GM19468 (cell line): ENCODE data around the gene UGT3A1.

ENCODE experiments used
- ATAC-seq: cut with Tn5 transposase; IDR thresholded peaks from one replicate; pipeline ENCODE4 v1.9.1; 2021; ENCODE audit warnings: mild to moderate bottlenecking, moderate library complexity, moderate number of reproducible peaks; ENCODE audit not compliant: unreplicated experiment; ENCODE audit errors: extremely low read depth

The UGT3A1 gene

DNA sequence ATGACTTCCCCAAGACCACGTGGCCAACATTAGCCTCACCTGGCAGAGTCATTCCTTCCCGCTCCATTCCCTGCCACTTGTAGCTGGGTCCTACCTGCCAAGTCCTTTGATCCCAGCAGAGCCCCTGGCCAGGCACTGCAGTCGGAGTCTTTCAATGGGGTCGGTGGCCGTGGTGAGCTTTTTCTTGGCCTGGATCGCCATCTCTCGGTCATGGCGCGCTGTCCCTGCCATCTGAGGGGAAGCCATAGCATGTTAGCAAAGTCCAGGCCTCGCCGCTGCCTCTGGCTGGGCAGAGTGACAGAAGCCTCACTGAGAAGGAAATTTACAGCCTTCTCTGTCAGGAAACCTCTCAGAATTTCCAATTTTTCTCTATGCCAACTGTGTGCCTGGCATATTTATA, 70.3 kb downstream of the UGT3A1 start:
- no peak for ATAC-seq

DNA sequence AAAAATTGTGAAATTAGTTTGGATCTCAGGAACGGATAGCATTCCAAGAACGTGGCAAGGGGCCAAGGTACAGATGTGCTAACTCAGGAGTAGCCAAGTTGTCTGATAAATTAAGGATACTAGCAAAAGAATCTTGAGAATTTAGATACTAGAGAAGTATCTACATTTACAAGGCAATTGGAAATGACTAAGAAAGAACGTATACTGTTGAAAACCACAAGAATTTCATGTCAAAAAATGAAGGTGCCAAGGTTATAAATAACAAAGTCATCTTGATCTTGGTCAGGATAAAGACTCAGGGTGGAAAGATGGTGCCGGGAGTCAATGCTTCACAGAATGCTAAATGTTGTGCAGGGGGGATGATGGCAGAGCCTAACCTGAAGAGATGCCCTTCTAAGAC, 72.0 kb downstream of the UGT3A1 start:
- ATAC-seq, result no peak

DNA sequence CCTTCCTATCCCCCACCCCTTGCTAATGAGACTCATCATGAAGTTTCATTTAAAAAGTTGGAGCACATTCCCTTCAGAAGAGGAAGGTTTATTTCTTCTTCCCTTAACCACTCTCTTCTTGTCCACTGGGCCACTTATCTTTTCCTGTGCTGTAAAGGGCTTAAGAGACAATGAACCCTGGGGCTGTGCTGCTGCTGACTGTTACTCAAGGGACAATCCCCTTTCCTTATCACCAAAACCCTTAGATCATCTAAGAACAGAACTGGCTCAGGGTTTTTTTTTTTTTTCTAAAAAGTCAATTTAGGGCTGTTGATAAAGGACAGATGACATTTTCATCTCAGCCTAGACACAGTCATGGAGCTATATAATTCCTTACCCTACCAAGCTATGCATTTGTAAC, 82.4 kb downstream of the UGT3A1 start:
- ATAC-seq, result no peak

DNA sequence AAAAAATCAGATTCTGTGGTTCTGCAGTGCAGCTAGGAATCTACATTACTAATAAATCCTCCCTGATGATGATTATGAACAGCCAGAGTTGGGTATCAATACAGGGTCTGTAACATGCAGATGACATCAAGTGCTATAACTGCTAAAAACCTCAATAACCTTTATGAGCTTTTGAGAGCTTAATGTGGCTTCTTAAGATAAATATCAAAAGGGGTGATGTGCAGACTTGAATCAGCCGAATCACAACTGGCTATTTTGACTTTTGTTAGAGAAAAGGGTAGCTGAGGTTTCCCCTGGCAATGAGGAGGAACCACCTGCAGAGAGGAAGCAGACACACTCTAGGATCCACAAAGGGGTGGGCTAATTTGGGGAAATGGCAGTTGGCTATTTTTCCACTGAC, 83.0 kb downstream of the UGT3A1 start:
- no peak for ATAC-seq

DNA sequence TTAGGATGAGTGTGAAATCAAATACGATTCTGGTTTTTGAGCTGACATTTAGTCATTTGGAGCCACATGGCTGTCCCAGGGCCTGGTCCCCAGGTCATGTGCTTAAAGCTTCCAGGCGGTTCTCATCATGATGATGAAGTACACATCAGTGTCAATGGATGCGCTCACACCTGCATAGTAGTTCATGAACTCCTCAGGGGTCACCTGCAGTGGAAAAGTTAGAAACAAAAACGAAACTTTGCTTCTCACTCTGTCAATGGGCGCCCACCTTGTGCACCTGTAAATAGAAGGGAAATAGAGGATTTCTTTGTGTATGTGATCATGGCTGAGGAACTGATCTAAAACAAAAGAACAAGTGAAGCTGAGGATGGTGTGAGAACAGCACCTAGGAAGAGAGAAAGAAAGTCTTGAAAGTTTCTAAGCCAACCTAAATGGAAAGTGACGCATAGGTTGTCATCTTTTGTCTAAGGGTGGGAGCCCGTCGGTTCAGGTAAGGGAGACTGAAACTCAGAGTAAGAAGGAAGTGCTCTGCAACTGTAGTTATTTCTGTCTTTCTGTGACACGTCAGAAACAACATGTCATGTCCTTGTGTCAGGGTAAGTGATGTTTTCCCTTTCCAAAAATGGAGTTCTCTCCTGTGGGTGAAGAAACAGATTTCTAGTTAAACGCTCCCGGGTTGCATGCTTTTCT, 86.6 kb downstream of the UGT3A1 start:
- peak; percentile 36 for ATAC-seq

DNA sequence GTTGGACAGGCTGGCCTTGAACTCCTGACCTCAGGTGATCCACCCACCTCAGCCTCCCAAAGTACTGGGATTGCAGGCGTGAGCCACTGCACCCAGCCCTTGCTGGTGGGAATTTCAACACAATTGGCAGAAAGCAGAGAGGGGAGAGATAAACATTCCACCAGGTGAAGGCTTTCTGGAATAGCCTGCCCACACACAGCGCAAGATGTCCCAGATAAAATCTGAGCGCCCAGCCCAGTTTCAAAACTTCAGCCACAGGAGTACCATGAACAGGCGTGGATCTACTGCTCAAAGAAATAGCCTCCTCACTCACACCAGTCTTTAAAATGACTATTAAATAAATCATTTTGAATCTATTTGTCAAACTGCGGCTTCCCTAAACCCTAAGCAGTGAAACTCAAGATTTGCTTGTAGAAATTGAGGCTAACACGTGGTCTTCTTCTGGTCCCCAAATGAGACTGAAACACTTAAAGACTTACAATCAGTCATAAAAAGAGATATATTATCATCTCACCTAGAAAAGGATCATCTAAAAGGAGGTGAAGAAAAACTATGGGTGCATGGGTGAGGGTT, 87.5 kb downstream of the UGT3A1 start:
- no peak for ATAC-seq

DNA sequence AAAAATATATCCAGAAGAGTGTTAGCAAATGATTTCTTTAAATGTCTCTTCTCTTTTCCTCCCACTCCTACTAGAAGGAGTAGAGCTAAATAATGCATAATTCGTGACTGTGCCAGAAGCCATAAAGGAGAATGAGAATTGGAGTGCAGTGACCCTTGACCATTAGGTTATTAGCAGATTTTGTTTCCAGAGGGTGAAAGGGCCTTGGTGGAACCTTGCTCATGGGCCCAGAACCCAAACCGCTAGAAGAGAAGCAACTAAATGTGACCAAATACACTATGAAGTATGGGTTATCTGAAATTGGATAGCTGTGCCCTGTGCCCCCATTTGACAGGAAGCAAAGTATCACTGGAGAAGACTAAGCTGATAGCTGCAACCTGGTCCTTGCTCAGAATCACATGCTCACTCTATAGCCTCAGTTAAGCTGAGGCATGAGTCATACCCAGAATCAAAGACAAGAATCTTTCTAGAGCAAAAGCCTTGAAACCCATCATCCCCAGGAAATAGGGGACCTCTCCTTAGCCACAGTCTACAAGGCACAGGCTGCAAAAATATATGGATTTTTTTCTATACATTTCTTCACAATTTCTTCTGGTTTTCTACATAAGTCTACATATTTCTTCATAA, 89.0 kb downstream of the UGT3A1 start:
- ATAC-seq, result no peak
